A549 (cell line): ENCODE measurements around the gene DGKD.

Source experiments
- CEBPB ChIP-seq, 2 experiments: fragments of >200 bp in 1 of 2; sonication (Bioruptor Twin) in 1 of 2; formaldehyde crosslinking in 1 of 2; IDR thresholded peaks; 2 replicates each; pipeline ENCODE4 v1.6.1; 2012 to 2016
- FOSL2 ChIP-seq, 2 experiments: fragments of 450-650 bp in 1 of 2; fragments of >200 bp in 1 of 2; sonication (Bioruptor Twin) in 1 of 2; formaldehyde crosslinking; IDR thresholded peaks; 2 replicates each; pipeline versions ENCODE4 v1.5.0 to v1.6.1; 2016 to 2020; ENCODE audit warnings: mild to moderate bottlenecking in 1 of 2, moderate library complexity in 1 of 2
- HOXB13 ChIP-seq: fragments of 250-450 bp; sonication (Bioruptor Pico); IDR thresholded peaks from 2 replicates; pipeline ENCODE4 v1.5.0; 2020; ENCODE audit warnings: low read depth, mild to moderate bottlenecking, moderate library complexity
- MAFK ChIP-seq: fragments of 450-650 bp; IDR thresholded peaks from 2 replicates; pipeline ENCODE4 v1.6.1; 2014; ENCODE audit not compliant: partially characterized antibody
- PBX3 ChIP-seq: IDR thresholded peaks from 2 replicates; pipeline ENCODE4 v1.6.1; 2012
- RAD21 ChIP-seq, 2 experiments: fragments of >200 bp in 1 of 2; sonication (Bioruptor Twin) in 1 of 2; formaldehyde crosslinking in 1 of 2; IDR thresholded peaks in 1 of 2; conservative IDR thresholded peaks in 1 of 2; 2 replicates in 1 of 2; 3 replicates in 1 of 2; pipeline ENCODE4 v1.6.1; 2012 to 2018; ENCODE audit warnings: inconsistent platforms in 1 of 2
- REST ChIP-seq: fragments of 200-600 bp; sonication (generic); IDR thresholded peaks from 2 replicates; pipeline ENCODE4 v1.6.1; 2016; ENCODE audit warnings: antibody characterized with exemption, mild to moderate bottlenecking, moderate library complexity
- RFX5 ChIP-seq: fragments of 450-650 bp; IDR thresholded peaks from 2 replicates; pipeline ENCODE4 v1.7.1; 2014; ENCODE audit warnings: antibody characterized with exemption, mild to moderate bottlenecking, moderate library complexity
- SMC3 ChIP-seq: fragments of >200 bp; sonication (Bioruptor Twin); formaldehyde crosslinking; IDR thresholded peaks from 3 replicates; pipeline ENCODE4 v1.6.1; 2018; ENCODE audit warnings: inconsistent platforms
- TF ChIP-seq, protein P1 (sequence below): fragments of >200 bp; sonication (Bioruptor Twin); formaldehyde crosslinking; IDR thresholded peaks from 3 replicates; pipeline ENCODE4 v1.5.1; 2016
- TF ChIP-seq, protein P2 (sequence below): IDR thresholded peaks from 2 replicates; pipeline ENCODE4 v1.6.1; 2012
- TF ChIP-seq, protein P3 (sequence below): fragments of 150-350 bp; IDR thresholded peaks from 2 replicates; pipeline ENCODE4 v1.6.1; 2014; ENCODE audit warnings: low read depth, mild to moderate bottlenecking, low read length
- TF ChIP-seq, protein P4 (sequence below): fragments of 450-650 bp; IDR thresholded peaks from 2 replicates; pipeline ENCODE4 v1.6.1; 2014; ENCODE audit warnings: antibody characterized with exemption

DNA sequence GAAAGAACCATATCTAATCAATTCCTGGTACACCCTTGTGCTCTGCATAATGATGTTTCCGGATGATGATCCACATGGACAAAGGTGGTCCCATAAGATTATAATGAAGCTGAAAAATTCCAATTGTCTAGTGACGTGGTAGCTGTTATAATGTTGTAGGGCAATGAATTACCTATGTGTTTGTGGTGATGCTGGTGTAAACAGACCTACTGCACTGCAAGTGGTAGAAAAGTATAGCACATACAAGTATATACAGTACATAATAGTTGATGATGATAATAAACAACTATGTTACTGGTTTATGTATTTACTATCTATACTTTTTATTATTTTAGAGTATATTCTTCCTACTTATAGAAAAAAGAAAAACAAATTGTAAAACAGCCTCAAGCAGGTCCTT is 8.4 kb downstream of the DGKD start:
- TF ChIP-seq RAD21 (conservative IDR thresholded peaks at IDR 0.05 in 1 of 2, IDR thresholded peaks at IDR 0.05 in 1 of 2) (no peak), RFX5 (no peak), FOSL2 (IDR thresholded peaks at IDR 0.05) (no peak), FOSL2 (CRISPR knock-in tag; IDR thresholded peaks at IDR 0.05) (no peak), SMC3 (no peak), HOXB13 (CRISPR knock-in tag) (no peak), REST (no peak), CEBPB (IDR thresholded peaks at IDR 0.05) (no peak), PBX3 (no peak), MAFK (no peak)
- TF ChIP-seq, protein P1, sequence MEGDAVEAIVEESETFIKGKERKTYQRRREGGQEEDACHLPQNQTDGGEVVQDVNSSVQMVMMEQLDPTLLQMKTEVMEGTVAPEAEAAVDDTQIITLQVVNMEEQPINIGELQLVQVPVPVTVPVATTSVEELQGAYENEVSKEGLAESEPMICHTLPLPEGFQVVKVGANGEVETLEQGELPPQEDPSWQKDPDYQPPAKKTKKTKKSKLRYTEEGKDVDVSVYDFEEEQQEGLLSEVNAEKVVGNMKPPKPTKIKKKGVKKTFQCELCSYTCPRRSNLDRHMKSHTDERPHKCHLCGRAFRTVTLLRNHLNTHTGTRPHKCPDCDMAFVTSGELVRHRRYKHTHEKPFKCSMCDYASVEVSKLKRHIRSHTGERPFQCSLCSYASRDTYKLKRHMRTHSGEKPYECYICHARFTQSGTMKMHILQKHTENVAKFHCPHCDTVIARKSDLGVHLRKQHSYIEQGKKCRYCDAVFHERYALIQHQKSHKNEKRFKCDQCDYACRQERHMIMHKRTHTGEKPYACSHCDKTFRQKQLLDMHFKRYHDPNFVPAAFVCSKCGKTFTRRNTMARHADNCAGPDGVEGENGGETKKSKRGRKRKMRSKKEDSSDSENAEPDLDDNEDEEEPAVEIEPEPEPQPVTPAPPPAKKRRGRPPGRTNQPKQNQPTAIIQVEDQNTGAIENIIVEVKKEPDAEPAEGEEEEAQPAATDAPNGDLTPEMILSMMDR: no peak
- TF ChIP-seq, protein P2, sequence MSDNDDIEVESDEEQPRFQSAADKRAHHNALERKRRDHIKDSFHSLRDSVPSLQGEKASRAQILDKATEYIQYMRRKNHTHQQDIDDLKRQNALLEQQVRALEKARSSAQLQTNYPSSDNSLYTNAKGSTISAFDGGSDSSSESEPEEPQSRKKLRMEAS: no peak
- TF ChIP-seq, protein P3, sequence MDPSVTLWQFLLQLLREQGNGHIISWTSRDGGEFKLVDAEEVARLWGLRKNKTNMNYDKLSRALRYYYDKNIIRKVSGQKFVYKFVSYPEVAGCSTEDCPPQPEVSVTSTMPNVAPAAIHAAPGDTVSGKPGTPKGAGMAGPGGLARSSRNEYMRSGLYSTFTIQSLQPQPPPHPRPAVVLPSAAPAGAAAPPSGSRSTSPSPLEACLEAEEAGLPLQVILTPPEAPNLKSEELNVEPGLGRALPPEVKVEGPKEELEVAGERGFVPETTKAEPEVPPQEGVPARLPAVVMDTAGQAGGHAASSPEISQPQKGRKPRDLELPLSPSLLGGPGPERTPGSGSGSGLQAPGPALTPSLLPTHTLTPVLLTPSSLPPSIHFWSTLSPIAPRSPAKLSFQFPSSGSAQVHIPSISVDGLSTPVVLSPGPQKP: no peak
- TF ChIP-seq, protein P4, sequence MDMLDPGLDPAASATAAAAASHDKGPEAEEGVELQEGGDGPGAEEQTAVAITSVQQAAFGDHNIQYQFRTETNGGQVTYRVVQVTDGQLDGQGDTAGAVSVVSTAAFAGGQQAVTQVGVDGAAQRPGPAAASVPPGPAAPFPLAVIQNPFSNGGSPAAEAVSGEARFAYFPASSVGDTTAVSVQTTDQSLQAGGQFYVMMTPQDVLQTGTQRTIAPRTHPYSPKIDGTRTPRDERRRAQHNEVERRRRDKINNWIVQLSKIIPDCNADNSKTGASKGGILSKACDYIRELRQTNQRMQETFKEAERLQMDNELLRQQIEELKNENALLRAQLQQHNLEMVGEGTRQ: no peak
